Naive thymus-derived CD8-positive, alpha-beta T cell (primary cell): ENCODE measurements around the gene SAPCD1. TPM values are rescaled to one million over a fixed set of nuclear protein-coding genes. Genes with fewer than 3 reads are reported as not detected.
A peak's percentile ranks its signal among the peaks of the same experiment; 100 is the strongest.
"Not testable (repeated sequence)": the region's sequence is repeated elsewhere in the genome, so short reads cannot be mapped to it uniquely, and the experiment has no call there.

Source experiments
- ATAC-seq, 2 donors: fragments of 150-1000 bp; cut with Tn5 transposase in 1 of 2; sonication (Bioruptor Pico), chemical (Tn5 transposase) in 1 of 2; 1 replicate in 1 of 2; 2 replicates in 1 of 2; pipeline ENCODE4 v1.10.0; 2021; ENCODE audit warnings: mild to moderate bottlenecking in 2 of 2, moderate library complexity in 2 of 2
- POLR2A ChIA-PET: fragments of 350-600 bp; sonication (Branson Sonifier 250); formaldehyde crosslinking; loops from one replicate; lab custom pipeline; 2021; ENCODE audit warnings: antibody characterized with exemption; lab: Charles Lee
- DNase-seq, 10 donors: peaks; one replicate each; pipeline versions ENCODE4 v3.0.0 to v3.0.0-alpha.2; 2020 to 2022
- H3K27ac Mint-ChIP-seq, 10 donors: one replicate each; pipeline ENCODE4 v1.8.0; 2020 to 2022; ENCODE audit warnings: mild to moderate bottlenecking in 10 of 10, mixed read lengths in 10 of 10, moderate library complexity in 4 of 10, inconsistent platforms in 1 of 10
- H3K27me3 Mint-ChIP-seq, 5 donors: one replicate each; pipeline ENCODE4 v1.8.0; 2021 to 2022; ENCODE audit warnings: mixed read lengths in 5 of 5
- H3K36me3 Mint-ChIP-seq, 3 donors: one replicate each; pipeline ENCODE4 v1.8.0; 2020 to 2022; ENCODE audit warnings: mixed read lengths in 3 of 3, mild to moderate bottlenecking in 2 of 3, inconsistent platforms in 1 of 3
- H3K4me1 Mint-ChIP-seq, 4 donors: one replicate each; pipeline ENCODE4 v1.8.0; 2021 to 2022; ENCODE audit warnings: mixed read lengths in 4 of 4
- H3K4me3 Mint-ChIP-seq, 10 donors: one replicate each; pipeline ENCODE4 v1.8.0; 2020 to 2022; ENCODE audit warnings: mild to moderate bottlenecking in 10 of 10, mixed read lengths in 10 of 10, moderate library complexity in 6 of 10, inconsistent platforms in 1 of 10
- H3K9me3 Mint-ChIP-seq, 9 donors: one replicate each; pipeline ENCODE4 v1.8.0; 2020 to 2022; ENCODE audit warnings: mixed read lengths in 9 of 9, mild to moderate bottlenecking in 3 of 9, inconsistent platforms in 1 of 9, moderate library complexity in 1 of 9
- polyA plus RNA-seq, 3 donors: library from polyadenylated mRNA; unstranded; fragments of 300-500 nt; fragmentation: Illumina TruSeq; gene quantifications; one replicate each; pipeline ENCODE4 v1.2.3, GENCODE V29; 2021
- total RNA-seq, 8 experiments: library from RNA in 2 of 8; stranded (reverse) in 2 of 8; gene quantifications; one replicate each; pipeline ENCODE4 v1.2.3 and lab custom pipeline; 2021 to 2026

SAPCD1 gene
- total and polyA plus RNA-seq, 5 experiments from 2014 or later, result 1.6 to 2.1 TPM; not detected in 3

GRCh38 chr6:31796993-31797385 lies 34.5 kb downstream of the SAPCD1 start:
- Mint-ChIP-seq H3K27ac (peak overlapping the region in 9 of 10 donors; percentile 89 to 96 (median 94)), H3K36me3 (peaks cover 0 to 16% (median 0%) of the 10 kb centered on the region in 3 donors), H3K27me3 (no peaks in the 10 kb centered on the region), H3K9me3 (no peaks in the 10 kb centered on the region), H3K4me3 (peak overlapping the region; percentile 45 to 81 (median 70)), H3K4me1 (peaks cover 17 to 44% (median 40%) of the 10 kb centered on the region in 4 donors)
- ATAC-seq (no peak), DNase-seq (no peak)
- POLR2A ChIA-PET, result interaction anchor here (0.7 to 4.3 kb wide), 4 partner anchors 9 to 98 kb away, joined by 4 to 63 read pairs (median 8); partner anchors contain the start of gene LSM2

GRCh38 chr6:31797588-31797987 lies 35.1 kb downstream of the SAPCD1 start:
- no peaks in the 10 kb centered on the region for H3K9me3 Mint-ChIP-seq
- peak overlapping the region; percentile 51 to 81 (median 76) for H3K4me3 Mint-ChIP-seq
- H3K36me3 Mint-ChIP-seq, result peaks cover 0 to 15% (median 0%) of the 10 kb centered on the region in 3 donors
- ATAC-seq (peak; percentile 18 to 40), DNase-seq (peak in 5 of 10 donors; percentile 27 to 72 (median 41))
- peaks cover 17 to 42% (median 39%) of the 10 kb centered on the region in 4 donors for H3K4me1 Mint-ChIP-seq
- POLR2A ChIA-PET, result interaction anchor here (0.7 to 4.3 kb wide), 4 partner anchors 8 to 97 kb away, joined by 4 to 63 read pairs (median 8); partner anchors contain the start of gene LSM2
- H3K27ac Mint-ChIP-seq, result peak overlapping the region in 9 of 10 donors; percentile 89 to 96 (median 94)
- no peaks in the 10 kb centered on the region for H3K27me3 Mint-ChIP-seq

GRCh38 chr6:31799781-31800180 lies 37.3 kb downstream of the SAPCD1 start:
- Mint-ChIP-seq H3K27me3 (no peaks in the 10 kb centered on the region), H3K36me3 (peaks cover 0 to 19% (median 0%) of the 10 kb centered on the region in 3 donors), H3K4me1 (peaks cover 12 to 38% (median 29%) of the 10 kb centered on the region in 4 donors), H3K9me3 (no peaks in the 10 kb centered on the region), H3K4me3 (no peak overlapping the region), H3K27ac (no peak overlapping the region)
- DNase-seq, result no peak
- POLR2A ChIA-PET, result interaction anchor here (0.6 kb wide), 1 partner anchor 9 kb away, joined by 4 read pairs; no protein-coding TSS in a partner anchor
- no peak for ATAC-seq

- H3K9me3 Mint-ChIP-seq, DNase-seq, H3K4me3 Mint-ChIP-seq, ATAC-seq, H3K27me3 Mint-ChIP-seq: not testable (repeated sequence)
- POLR2A ChIA-PET, result interaction anchor here (0.7 kb wide), 2 partner anchors 167 to 1035 kb away, joined by 6 to 7 read pairs; no protein-coding TSS in a partner anchor
- Mint-ChIP-seq H3K36me3 (peaks cover 0 to 23% (median 0%) of the 10 kb centered on the region in 3 donors), H3K27ac (peak overlapping the region in 1 of 10 donors; percentile 29), H3K4me1 (peaks cover 14 to 47% (median 32%) of the 10 kb centered on the region in 4 donors)
These were observed 38.8 kb downstream of the SAPCD1 start for GRCh38 chr6:31801031-31801927.

GRCh38 chr6:31805939-31806469 lies 43.5 kb downstream of the SAPCD1 start:
- no peaks in the 10 kb centered on the region for H3K27me3 Mint-ChIP-seq
- peak overlapping the region; percentile 91 to 98 (median 94) for H3K27ac Mint-ChIP-seq
- no peaks in the 10 kb centered on the region for H3K9me3 Mint-ChIP-seq
- ATAC-seq, result peak; percentile 32 to 41
- peaks cover 0 to 37% (median 8%) of the 10 kb centered on the region in 3 donors for H3K36me3 Mint-ChIP-seq
- peaks cover 10 to 35% (median 20%) of the 10 kb centered on the region in 4 donors for H3K4me1 Mint-ChIP-seq
- no peak for DNase-seq
- peak overlapping the region; percentile 84 to 97 (median 91) for H3K4me3 Mint-ChIP-seq
- POLR2A ChIA-PET, result interaction anchor here (0.6 to 4.2 kb wide), 16 partner anchors 8 to 283 kb away, joined by 3 to 63 read pairs (median 6); partner anchors contain the start of genes ABHD16A, BAG6, CLIC1 and HSPA1A

GRCh38 chr6:31806470-31807272 lies 44.2 kb downstream of the SAPCD1 start, which contains the start of gene LSM2:
TSS of gene LSM2 (minus strand) at chr6:31806966. CDS start at chr6:31806757, 209 bp downstream.
- POLR2A ChIA-PET, result interaction anchor here (0.6 to 4.2 kb wide), 26 partner anchors 7 to 290 kb away, joined by 3 to 63 read pairs (median 5); partner anchors contain the start of genes ABHD16A, BAG6, C6orf47 and CLIC1

GRCh38 chr6:31808599-31808998 lies 46.1 kb downstream of the SAPCD1 start:
- Mint-ChIP-seq H3K36me3 (peaks cover 0 to 24% (median 13%) of the 10 kb centered on the region in 3 donors), H3K4me1 (peaks cover 10 to 33% (median 24%) of the 10 kb centered on the region in 4 donors)
- POLR2A ChIA-PET, result interaction anchor here (0.6 to 2.3 kb wide), 5 partner anchors 9 to 27 kb away, joined by 3 to 12 read pairs (median 4); no protein-coding TSS in a partner anchor
- not testable (repeated sequence) for ATAC-seq, H3K27ac Mint-ChIP-seq, H3K9me3 Mint-ChIP-seq, DNase-seq, H3K4me3 Mint-ChIP-seq, H3K27me3 Mint-ChIP-seq

More at GRCh38 chr6:31806470-31807272, 44.2 kb downstream of the SAPCD1 start, which contains the start of gene LSM2:
- Mint-ChIP-seq H3K4me3 (peak within 1 kb of the TSS; percentile 84 to 97 (median 91)), H3K4me1 (peaks cover 10 to 35% (median 20%) of the 10 kb centered on the region in 4 donors), H3K9me3 (no peaks in the 10 kb centered on the region), H3K36me3 (peaks cover 0 to 36% (median 13%) of the 10 kb centered on the region in 3 donors), H3K27ac (peak within 1 kb of the TSS; percentile 91 to 98 (median 94)), H3K27me3 (no peaks in the 10 kb centered on the region)
- peak; percentile 97 to 98 for ATAC-seq
- DNase-seq, result peak; percentile 95 to 98 (median 96)

- no peak for ATAC-seq
- peaks cover 0 to 19% (median 13%) of the 10 kb centered on the region in 3 donors for H3K36me3 Mint-ChIP-seq
- DNase-seq, result no peak
- no peak overlapping the region for H3K27ac Mint-ChIP-seq
- H3K27me3 Mint-ChIP-seq, result no peaks in the 10 kb centered on the region
- POLR2A ChIA-PET, result no interaction called here
- no peak overlapping the region for H3K4me3 Mint-ChIP-seq
- no peaks in the 10 kb centered on the region for H3K9me3 Mint-ChIP-seq
- peaks cover 4 to 26% (median 19%) of the 10 kb centered on the region in 4 donors for H3K4me1 Mint-ChIP-seq
These were observed 49.2 kb downstream of the SAPCD1 start for GRCh38 chr6:31811645-31812044.

- H3K27ac Mint-ChIP-seq, result peak overlapping the region in 5 of 10 donors; percentile 3 to 89 (median 47)
- ATAC-seq (no peak), DNase-seq (no peak)
- H3K4me3 Mint-ChIP-seq, result peak overlapping the region in 7 of 10 donors; percentile 62 to 93 (median 91)
- H3K4me1 Mint-ChIP-seq, result peaks cover 5 to 32% (median 25%) of the 10 kb centered on the region in 4 donors
- H3K36me3 Mint-ChIP-seq, result peaks cover 0 to 19% (median 13%) of the 10 kb centered on the region in 3 donors
- no peaks in the 10 kb centered on the region for H3K9me3 Mint-ChIP-seq
- no peaks in the 10 kb centered on the region for H3K27me3 Mint-ChIP-seq
- POLR2A ChIA-PET, result interaction anchor here (0.8 to 2.1 kb wide), 5 partner anchors 8 to 161 kb away, joined by 3 to 11 read pairs (median 4); partner anchors contain the start of genes BAG6, DDAH2 and HSPA1B
These were observed 51.0 kb downstream of the SAPCD1 start for GRCh38 chr6:31813465-31813849.
